Esophagus mucosa (tissue), 1 donor: ENCODE measurements around the gene LGR6. TPM values are rescaled to one million over a fixed set of nuclear protein-coding genes. Genes with fewer than 3 reads are reported as not detected.
"Not testable (repeated sequence)": the region's sequence is repeated elsewhere in the genome, so short reads cannot be mapped to it uniquely, and the experiment has no call there.

Source experiments
- ATAC-seq: fragments of 200-7000 bp; cut with Tn5 transposase; one replicate; pipeline ENCODE4 v1.9.1; 2020
- total RNA-seq: library from RNA; stranded (reverse); gene quantifications from one replicate; pipeline ENCODE4 v1.2.4, GENCODE V29; 2023
- donor health status: DM: yes; HTN: yes; CAD: no.

LGR6 gene
- total RNA-seq, 1 donor from 2014 or later: 2.7 TPM

DNA sequence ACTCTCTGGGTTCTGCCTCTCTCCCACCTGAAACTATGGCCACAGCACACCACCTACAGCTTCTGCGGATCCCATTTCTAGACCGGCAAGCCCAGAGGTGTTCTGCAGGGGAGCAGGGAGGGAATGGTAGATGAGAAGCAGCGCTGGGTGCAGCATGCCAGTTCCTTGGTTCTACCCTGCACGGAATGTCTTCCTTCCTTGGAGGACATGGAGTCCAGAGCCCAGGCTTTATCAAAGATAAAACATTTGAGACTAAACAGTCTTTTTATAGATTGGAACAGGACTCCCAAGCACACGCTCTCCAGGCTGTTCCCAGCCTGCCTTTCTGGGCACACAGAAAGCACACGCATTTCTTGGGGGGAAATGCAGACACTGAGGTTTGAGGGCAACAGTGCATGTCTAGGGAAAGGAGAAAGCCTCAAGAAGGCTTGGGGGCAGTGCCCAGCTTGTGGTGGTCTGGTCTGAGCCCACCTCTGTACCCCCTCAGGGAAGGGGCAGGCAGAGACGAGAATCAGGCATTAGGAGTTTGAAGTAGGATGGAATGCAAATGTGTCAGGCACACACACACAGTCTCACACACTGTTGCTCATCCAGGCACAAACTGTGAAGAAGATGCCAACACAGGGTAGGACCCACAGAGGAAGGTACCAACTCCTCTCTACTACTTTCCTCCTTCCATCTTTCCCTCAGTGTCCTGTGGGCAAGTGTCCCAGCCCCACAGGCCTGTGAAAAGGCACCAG, 29.7 kb downstream of the LGR6 start:
- ATAC-seq: no peak

DNA sequence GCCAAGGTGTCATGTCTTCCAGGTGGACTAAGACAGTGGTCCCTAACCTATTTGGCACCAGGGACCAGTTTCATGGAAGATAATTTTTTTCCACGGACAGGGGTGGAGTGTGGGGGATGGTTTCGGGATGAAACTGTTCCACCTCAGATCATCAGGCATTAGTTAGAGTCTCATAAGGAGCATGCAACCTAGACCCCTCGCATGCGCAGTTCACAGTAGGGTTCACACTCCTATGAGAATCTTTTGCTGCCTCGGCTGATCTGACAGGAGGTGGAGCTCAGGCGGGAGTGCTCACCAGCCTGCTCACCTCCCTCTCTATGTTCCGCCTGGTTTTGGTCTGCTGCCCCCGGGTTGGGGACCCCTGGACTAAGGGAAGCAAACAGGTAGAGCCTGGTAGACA, 30.9 kb downstream of the LGR6 start:
- no peak for ATAC-seq

DNA sequence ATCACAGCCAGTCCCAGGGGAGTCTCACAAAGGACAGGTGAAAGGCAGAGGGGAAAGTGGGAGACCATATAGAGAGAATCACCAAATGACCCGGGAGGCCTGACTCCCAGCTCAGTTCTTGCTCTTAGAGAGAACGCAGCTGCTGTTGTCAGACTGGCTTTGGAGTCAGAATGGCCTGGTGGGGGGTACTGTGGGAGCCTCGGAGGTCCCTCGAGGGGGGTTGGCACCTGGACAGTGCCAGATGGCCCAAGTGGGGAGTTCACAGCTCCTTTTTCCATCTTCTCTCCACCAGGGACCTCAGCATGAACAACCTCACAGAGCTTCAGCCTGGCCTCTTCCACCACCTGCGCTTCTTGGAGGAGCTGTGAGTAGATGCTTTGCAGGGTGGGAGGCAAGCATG, 31.5 kb downstream of the LGR6 start:
- no peak for ATAC-seq

DNA sequence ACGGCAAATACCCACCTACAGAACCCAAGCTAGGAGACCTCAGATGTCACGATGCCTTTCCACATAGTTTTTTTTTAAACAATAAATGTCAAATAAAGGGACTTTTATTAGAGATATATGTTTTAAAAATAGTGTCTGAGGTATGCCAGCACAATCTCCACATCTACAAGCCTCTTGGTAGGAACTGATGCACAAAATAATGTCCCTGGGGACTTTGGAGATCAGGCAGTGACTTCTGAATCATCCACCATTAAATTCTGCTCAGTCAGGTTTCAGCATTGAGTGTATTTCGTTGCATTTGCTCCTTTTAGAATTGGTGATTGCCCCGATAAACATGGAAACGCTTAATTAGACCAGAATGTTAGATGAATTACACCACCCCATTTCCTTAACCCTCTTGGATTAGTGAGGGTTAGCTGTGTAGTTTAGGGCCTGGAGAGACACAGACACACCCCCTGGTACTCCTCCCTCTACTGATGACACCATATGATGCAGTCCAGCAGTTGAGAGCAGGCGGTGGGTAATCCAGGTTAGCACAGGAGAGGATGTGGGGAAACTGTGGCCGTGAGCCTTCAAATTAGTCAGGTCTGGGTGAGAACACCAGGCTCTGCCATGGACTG, 33.6 kb downstream of the LGR6 start:
- peak; percentile 77 for ATAC-seq

DNA sequence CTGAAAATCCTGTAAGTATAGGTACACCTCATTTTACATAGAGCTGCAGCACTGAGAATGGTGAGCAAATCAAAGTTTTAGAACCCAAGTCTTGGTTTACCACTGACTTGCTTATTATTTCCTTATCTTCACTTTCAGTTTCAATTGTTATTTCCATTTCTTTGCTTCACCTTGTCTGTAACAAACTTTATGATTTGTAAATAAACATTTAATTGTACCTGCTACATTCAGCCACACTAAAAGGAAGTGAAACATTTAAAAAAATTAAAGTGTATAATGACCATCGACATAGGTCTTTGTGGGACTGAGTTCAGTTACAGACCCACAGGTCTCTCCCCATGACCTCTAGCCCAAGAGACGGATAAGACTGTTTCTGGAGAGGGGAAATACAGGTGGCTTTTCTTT, 34.4 kb downstream of the LGR6 start:
- ATAC-seq: no peak

DNA sequence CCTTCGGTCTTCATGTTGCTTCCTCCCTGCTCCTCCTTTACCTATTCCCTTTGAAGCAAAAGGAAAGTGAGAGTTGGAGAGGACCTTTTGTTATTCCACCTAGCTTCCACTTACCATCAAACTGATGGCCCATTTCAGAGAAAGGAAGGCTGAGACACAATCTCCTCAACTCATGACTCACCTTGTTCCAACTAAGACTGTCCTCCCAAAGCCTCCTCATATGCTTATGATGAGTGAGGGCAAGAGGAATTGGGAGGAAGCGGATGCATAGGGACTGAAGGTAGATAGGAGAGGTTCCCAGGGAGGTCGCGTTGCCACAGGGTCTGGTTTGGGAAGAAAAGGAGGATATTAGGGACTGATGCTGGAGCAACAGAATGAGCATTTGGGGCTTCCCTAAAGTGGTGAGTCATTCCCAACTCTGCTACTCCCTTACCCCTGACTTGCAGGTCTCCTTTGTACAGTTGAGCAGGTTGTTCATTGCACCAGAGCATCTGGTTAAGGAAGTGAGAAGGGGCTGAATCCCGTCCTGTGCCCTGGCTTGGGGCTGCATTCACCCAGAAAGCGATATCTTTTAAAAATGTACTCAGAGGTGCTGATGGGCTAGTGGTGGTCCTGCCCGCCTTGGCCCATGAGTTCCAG, 35.0 kb downstream of the LGR6 start:
- peak; percentile 65 for ATAC-seq

DNA sequence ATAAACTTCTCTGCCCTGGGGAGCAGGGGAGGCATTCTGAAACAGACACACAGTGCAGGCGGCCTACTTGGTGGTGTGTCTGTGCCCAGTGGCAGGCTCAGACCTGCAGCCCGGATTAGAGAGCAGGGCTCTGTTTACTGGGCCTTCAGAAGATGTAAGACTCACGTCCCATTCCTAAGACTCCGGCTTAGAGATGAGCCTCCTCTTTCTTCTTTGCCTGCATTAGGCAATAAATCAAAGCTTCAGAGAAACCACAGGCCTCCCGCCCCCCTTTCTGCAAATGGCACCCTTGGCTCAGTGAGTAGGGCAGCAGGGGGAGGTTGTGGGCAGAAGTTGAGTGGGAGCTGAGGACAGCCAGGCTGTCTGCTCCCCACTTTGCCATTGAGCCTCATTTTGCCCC, 35.8 kb downstream of the LGR6 start:
- peak; percentile 94 for ATAC-seq

DNA sequence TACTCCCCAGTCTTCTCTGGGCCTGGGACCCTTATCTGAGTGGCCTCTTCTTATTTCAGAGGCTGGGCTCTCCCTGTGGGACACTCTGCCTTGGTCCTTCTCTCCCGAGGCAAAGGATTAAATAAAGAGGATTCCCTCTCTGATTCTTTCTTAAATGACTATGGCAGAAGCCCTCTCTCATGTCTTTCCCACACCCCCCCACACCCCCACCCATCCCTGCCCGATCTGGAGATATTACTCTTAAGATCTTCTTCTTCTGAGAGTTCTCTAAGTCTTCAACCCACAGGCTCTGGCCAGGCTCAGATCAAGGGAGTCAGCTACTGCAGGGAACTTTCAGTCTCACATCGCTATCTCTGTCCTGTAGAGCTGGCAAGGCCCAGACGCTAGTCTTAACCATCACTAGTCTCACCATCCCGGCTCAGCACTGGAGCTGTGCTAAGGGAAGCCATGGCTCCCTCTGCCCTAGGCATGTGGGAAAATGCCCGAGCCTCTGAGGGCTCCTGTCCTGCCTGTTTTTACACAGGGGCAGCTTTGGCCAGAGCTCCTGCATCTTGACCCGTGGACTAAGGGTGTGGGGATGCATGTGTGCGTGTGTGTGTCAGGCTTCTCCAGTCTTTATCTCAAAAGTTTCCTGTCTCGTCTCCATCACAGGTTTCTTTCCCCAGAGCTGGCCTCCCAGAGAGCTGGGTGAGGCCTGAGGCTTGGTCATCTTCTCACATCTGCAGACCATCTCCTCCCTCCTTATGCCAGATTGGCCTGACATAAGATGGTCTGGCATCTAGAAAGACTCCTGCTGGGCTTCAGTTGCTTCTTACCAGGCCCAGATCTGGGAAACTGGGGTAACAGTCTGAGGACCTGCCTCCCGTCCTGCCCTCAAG, 36.7 kb downstream of the LGR6 start:
- no peak for ATAC-seq

DNA sequence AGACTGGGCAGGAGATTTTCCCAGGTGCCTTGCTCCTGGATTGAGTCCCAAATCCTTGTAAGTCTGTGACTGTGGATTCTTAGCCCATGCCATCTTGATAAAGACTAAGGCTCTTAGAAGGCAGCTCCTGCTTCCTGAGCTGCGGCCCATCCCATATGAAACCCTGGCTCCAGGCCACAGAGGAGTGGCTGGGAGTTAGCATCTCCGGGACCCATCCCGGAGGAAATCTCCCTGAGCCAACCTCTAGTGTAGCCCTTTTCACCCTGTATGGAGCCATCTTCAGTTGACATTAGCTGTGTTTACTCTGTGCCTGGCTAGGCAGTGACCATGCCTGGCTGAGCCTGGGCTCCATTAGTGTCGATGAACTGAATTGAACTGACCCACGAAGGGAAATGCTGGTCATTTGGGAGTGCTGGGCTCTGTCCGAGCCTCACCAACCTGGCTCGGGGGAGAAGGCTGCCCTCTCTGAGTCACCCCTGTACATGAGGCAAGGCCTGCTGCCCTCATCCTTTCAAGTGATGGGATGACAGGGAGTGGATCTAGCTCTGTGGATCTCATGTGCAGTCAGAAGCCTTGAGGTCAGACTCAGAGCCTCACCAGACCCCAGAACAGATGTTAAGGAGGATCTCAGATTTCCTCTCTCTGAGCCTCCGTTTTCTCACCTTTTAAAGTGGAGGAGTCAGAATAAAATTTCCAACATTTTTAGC, 37.5 kb downstream of the LGR6 start:
- ATAC-seq: no peak

DNA sequence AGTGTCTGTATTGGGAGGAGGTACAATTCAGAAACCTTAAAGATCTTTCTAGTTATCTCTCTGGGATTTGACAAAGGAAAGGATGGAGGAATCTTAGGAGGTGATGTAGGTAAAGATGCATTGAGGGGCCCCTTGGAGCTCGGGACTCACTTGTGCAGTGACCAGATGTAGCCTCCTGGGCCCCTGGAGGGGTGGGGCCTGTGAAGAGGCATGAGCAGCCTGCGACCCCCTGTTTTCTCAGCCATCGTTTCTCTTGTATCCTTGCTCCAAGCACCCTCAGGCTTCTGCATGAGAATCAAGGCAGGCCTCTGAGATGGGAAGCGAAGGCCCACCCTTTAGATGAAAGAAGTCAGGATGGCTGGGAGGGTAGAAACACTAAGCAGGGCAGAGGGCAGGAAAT, 39.6 kb downstream of the LGR6 start:
- ATAC-seq: no peak

DNA sequence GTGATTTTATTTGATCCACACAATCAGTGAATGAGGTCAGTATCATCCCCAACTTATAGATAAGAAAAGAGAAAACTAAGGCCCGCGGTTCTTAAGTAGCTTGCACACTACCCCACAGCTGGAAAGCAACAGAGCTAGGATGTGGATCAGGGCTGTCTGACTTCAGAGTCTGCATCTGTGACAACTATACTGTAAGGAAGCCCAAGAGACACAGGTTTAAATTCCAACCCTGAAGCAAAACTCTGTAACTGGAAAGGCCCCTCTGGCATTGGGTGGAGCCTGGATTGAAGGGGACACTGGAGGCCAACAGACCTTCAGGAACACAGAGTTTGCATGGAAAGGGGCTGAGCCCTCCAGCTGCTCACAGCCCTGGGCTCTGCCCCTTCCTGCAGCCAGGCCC, 40.2 kb downstream of the LGR6 start:
- ATAC-seq: no peak

DNA sequence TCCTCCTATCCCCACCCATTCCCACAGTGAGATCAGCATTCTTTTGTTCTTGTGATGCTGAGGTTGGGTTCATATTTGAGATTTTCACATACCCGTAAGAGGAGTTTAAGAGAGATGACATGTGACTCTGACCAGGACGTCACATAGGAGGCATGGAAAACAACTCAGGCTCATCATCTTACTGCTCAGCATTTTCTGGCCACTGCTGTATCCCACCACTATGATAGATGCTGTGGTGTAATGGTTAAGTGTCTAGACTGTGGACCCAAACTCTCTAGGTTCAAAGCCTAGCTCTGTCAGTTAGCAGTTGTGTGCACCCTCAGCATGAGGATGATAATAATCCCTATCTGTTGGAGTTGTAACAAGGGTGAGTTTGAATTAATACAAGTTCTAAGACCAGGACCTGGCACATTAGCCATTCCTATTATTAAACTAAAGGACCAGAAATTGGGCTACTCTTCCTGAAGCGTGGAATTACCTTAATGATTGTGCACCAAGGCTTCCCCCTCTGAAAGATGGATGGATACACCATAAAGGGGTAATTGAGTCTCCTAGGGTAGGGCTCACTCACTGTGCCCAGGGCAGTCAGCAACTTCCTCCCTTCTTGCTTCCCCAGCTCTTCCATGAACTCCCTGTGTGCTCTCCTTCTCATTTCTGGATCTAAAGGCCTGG, 40.9 kb downstream of the LGR6 start:
- ATAC-seq: no peak

DNA sequence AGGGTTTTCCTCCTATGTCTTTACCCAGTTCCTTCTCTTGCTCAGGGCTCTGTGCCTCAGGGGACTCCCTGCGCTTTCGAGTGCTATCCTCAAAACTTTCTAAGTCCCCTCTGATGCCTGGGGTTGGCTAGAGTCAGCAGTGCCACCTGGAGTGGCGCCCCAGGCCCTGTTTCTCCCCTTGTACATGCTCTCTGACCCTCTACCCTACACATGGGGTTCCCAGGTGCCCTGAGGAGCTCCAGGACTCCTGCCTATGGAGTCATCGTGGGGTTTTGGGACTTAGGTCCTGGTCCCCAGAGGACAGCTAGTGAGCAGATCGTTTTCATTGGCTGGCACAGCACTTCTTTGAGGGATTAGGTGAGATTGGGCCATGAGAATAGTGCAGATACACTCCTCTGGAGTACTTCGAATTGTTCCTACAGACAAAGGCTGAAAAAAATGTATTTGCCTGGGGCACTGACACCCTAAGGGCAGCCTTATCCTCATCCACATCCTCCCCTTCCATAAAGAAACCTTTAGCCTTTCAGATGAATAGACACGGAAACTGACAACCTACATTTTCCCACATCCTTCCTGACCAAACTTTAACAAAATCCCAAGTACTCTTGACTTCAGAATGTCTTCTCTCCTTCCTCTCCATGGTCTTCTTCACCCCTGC, 41.5 kb downstream of the LGR6 start:
- no peak for ATAC-seq

DNA sequence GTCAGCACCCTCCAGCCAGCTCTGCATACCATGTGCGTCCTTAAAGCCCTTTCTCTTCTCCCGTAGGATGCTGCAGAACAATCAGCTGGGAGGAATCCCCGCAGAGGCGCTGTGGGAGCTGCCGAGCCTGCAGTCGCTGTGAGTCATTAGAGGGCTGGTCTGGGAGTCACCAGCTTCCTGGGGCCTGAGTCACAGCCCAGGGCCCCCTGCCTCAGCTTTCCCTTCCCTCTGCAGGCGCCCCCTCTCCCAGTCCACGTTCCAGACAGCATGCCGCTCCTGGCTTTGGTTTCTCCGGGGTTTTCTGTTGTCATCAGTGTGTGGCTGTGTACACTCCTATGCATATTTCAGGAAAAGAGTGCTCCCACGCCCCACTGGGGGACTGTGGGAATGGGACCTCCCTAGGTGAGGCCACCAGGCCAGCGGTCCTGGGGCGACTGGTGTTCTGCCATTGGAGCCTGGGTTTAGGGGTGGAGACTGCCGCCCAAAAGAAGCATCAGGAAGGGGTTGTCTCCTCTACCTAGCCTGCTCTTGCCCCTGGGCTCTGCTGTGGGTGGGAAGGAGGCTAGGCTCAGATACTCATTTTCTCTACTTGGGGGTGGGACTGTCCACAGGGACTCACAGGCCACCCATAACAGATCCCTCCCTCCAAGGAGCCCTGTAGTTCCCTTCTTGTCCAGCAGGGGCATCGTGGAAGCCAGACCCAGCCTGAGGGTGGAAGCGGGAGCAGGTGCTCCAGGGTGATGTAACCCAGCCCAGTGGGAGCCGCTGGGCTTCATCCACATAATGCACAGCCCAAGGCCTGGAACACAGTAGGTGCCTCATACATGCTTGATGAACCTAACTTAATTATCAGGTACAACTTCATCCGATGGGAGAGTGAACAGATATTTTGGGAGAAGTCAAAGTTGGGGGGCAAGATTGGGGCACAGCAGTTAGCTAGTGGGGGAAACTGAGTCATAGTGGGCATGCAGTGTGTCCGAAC, 42.5 kb downstream of the LGR6 start:
- ATAC-seq: peak; percentile 89

DNA sequence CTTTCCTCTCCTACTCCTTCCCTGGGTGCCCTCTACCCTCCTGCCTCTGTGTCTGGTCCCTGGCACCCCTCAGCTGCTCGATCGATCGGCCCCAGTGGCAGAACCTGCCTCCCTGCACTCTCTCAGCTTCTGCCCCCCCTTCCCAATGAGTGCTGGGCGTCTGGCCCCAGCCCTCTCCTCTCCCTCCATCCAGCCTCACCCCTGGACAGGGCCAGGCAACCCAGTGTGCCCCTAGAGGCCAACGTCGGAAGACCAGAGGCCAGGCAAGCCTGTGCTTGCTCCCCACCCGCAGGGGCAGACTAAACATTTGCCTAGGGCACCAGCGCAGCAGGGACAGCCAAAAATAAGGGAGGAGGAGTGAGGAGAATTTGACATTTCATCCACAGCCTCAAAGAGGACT, 43.5 kb downstream of the LGR6 start:
- ATAC-seq: peak; percentile 34

DNA sequence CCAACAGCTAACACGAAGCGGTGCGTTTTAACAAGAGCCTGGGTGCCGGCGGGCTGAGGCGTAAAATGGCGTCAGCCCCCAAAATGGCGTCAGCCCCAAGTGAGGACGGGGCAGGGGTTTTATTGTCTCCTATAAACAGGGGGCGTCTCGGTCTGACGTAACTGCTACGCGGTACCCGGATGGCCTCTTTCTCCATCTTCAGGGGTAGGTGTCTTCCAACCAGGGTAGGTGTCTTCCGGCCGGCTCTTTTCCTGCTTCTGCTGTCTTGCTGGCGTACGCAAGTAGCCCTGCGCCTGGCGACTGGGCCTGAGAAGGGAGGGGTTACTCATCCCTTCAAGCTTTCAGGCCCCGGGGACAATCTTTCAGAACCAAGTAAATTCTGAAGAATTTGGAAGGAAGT, 45.3 kb downstream of the LGR6 start:
- ATAC-seq: no peak

DNA sequence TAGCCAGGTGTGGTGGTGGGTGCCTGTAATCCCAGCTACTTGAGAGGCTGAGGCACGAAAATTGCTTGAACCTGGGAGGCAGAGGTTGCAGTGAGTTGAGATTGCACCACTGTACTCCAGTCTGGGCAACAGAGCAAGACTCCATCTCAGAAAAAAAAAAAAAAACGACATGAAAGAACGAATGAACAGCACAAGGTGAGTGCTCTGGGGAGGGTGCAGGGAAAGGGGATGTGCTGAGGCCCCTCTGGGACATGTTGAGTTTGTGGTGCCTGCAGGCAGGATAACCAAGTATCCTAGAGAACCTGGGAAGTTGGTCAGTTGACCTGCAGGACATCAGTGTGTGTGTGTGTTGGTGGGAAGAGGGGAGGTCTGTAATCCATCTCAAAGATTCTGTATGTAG, 46.6 kb downstream of the LGR6 start:
- not testable (repeated sequence) for ATAC-seq

DNA sequence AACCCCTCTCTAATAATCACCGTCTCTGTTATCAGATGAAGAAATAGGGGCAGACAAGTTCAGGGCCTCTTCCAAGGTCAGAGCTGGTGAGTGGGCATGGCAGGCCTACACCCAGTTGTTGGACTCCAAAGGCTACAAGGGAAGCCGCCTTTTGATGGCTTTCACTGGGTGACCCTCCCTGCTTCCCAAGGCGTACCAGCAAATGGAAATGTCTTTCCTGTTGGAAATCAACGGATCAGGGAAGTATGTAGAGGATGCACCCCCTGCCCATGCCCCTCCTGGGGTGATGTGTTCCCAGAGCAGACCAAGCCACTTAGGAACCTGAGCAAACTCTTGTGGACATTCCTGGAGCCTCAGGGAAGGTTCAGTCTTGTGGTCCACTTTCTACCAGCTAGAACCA, 47.4 kb downstream of the LGR6 start:
- no peak for ATAC-seq

DNA sequence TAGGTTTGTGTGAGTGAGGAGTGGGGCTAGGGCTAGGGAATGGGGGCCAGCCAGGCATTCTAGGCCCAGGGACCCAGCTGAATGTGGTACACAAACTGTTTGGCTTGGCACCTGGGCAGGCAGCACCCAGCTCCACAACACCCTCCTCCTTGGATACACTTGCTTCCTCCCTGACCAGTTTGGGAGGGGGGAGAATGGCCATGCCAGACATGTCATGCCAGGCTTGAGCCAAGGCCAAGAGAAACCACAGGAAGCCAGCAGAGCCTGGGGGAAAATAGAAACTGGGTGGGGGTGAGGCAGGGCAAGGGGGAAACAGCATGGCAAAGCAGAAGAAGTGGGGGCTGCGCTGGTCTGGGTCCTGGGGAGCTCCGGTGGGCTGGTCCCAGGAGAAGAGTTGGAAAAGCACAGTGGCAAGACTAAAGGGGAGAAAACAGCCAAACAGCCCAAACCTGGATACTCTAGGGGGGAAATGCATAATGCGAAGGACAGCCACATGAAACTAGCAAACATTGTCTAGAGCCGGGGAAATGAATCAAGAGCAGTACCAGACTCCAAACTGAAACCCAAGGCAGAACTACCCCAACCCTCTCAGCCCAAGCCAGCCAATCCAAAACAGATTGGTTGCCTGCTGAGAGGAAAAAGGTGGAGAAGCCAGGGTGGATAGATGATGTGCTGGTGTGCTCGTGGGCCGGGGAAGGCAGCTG, 47.9 kb downstream of the LGR6 start:
- ATAC-seq: peak; percentile 22

DNA sequence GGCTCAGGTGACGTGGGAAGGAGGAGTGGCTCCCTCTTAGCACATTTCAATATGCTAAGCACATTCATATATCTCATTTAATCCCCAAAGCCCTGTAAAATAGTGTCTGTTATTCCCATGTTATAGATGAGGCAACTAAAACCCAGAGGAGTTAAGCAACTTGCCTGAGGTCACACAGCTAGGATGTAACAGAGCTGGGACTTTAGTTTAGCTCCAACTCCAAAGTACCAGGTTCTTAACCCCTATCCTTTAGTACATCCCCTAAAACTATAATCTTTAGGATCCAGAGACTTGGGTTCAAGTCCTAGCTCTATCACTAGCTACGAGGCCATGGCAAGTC, 48.5 kb downstream of the LGR6 start:
- ATAC-seq: no peak
